ENCODE data around the gene CEMIP2.

DNA sequence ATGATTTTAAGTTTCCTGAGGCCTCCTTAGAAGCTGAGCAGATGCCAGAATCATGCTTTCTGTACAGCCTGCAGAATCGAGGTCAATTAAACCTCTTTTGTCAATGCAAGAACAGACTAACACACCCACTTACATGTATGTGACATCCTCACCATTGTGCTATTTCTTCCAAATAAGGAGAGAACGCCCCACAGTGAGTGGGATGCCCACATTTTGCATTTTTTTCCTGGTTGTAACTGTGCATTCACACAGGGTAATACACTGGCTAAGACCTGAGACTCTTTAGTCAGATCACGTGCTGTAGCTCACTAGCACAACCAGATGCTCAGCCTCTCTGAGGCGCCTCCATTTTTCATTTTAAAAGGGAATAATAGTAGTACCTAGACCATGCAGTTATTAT is 4.4 kb upstream of the CEMIP2 start:
- TF ChIP-seq CTCF (conservative IDR thresholded peaks at IDR 0.05): no peak
- no peak for TF ChIP-seq ZFX (IDR thresholded peaks at IDR 0.05)

Data from C4-2B (cell line).